Left lung (tissue), 10 donors: ENCODE results near the gene RPL15. TPM values are rescaled to one million over a fixed set of nuclear protein-coding genes. Genes with fewer than 3 reads are reported as not detected.
"Not testable (repeated sequence)": the region's sequence is repeated elsewhere in the genome, so short reads cannot be mapped to it uniquely, and the experiment has no call there.

Experiments
- ATAC-seq: fragments of 200-7000 bp; cut with Tn5 transposase; one replicate; pipeline ENCODE4 v1.9.1; 2020; ENCODE audit warnings: moderate library complexity
- DNase-seq, 4 donors: peaks; one replicate each; pipeline ENCODE4 v3.0.0-alpha.2; 2013 to 2020
- H3K27ac ChIP-seq, 2 donors: fragments of 200-600 bp; sonication (generic) in 1 of 2; one replicate each; pipeline versions ENCODE4 v1.5.0 to v1.8.0; 2020 to 2021
- H3K27me3 ChIP-seq, 2 donors: fragments of 200-600 bp; sonication (generic) in 1 of 2; one replicate each; pipeline versions ENCODE4 v1.5.0 to v1.8.0; 2020 to 2021
- H3K36me3 ChIP-seq, 2 donors: fragments of 200-600 bp; sonication (generic) in 1 of 2; one replicate each; pipeline versions ENCODE4 v1.5.0 to v1.8.0; 2020 to 2021
- H3K4me1 ChIP-seq, 2 donors: fragments of 200-600 bp; one replicate each; pipeline ENCODE4 v1.8.0; 2021
- H3K4me3 ChIP-seq, 2 donors: fragments of 200-600 bp; sonication (generic) in 1 of 2; one replicate each; pipeline versions ENCODE4 v1.5.0 to v1.8.0; 2020 to 2021; ENCODE audit warnings: mild to moderate bottlenecking in 1 of 2
- H3K9me3 ChIP-seq, 2 donors: fragments of 200-600 bp; sonication (generic) in 1 of 2; one replicate each; pipeline versions ENCODE4 v1.5.0 to v1.8.0; 2020 to 2021
- CTCF ChIP-seq, 2 donors: fragments of 200-600 bp; sonication (generic) in 1 of 2; IDR thresholded peaks; one replicate each; pipeline versions ENCODE4 v1.5.0 to v1.8.0; 2021; ENCODE audit warnings: antibody characterized with exemption in 2 of 2
- intact Hi-C, 2 donors: fragments of 100-400 bp; cut with DNase I; formaldehyde crosslinking; loops; one replicate each; pipeline versions ENCODE4 v1.11.2 to v1.14.2; 2022
- polyA plus RNA-seq, 6 donors: library from polyadenylated mRNA; unstranded; fragments of 120-200 nt; gene quantifications; one replicate each; pipeline ENCODE4 v1.2.1, GENCODE V29; 2013; ENCODE audit not compliant: insufficient read length in 6 of 6
- total RNA-seq, 2 donors: library from RNA; stranded (reverse); fragmentation: NEBNext Ultra II Directional; extraction: Animal tissue kit (Norgen Biotek cat#: 25700); gene quantifications; one replicate each; pipeline ENCODE4 v1.2.1, GENCODE V29; 2021
- donor health status: DM: no; HTN: yes; CAD: no.
- donor health status: DM: no; HTN: no; CAD: no.

RPL15 gene
- total and polyA plus RNA-seq, 8 donors: 1,425 to 3,061 (median 2,779) TPM

GRCh38 chr3:23880703-23881339, 36.1 kb upstream of the RPL15 start:
- TF ChIP-seq CTCF (IDR thresholded peaks at IDR 0.05): no peak
- no peak for ATAC-seq
- Histone ChIP-seq H3K9me3 (no peaks in the 10 kb centered on the region), H3K4me3 (no peak overlapping the region), H3K27me3 (no peaks in the 10 kb centered on the region), H3K36me3 (peaks cover 0 to 16% of the 10 kb centered on the region in 2 donors), H3K4me1 (peaks cover 6 to 53% of the 10 kb centered on the region in 2 donors), H3K27ac (no peak overlapping the region)
- intact Hi-C loops: no loop called here
- no peak for DNase-seq

- intact Hi-C loops, H3K4me3 ChIP-seq, H3K27me3 ChIP-seq, DNase-seq, ATAC-seq, H3K27ac ChIP-seq, H3K9me3 ChIP-seq: not testable (repeated sequence)
- peaks cover 0 to 16% of the 10 kb centered on the region in 2 donors for H3K36me3 ChIP-seq
- H3K4me1 ChIP-seq: peaks cover 3 to 42% of the 10 kb centered on the region in 2 donors
These were observed 34.9 kb upstream of the RPL15 start for GRCh38 chr3:23881993-23882392.

GRCh38 chr3:23882487-23882918, 34.4 kb upstream of the RPL15 start:
- intact Hi-C loops: no loop called here
- H3K9me3 ChIP-seq: no peaks in the 10 kb centered on the region
- H3K36me3 ChIP-seq: peaks cover 0 to 16% of the 10 kb centered on the region in 2 donors
- ATAC-seq (no peak), DNase-seq (peak in 1 of 4 donors; percentile 74)
- H3K27ac ChIP-seq: no peak overlapping the region
- no peak for TF ChIP-seq CTCF (IDR thresholded peaks at IDR 0.05)
- H3K4me3 ChIP-seq: no peak overlapping the region
- H3K4me1 ChIP-seq: peaks cover 0 to 37% of the 10 kb centered on the region in 2 donors
- no peaks in the 10 kb centered on the region for H3K27me3 ChIP-seq

GRCh38 chr3:23884481-23884880, 32.5 kb upstream of the RPL15 start:
- ATAC-seq: peak; percentile 37
- intact Hi-C loops: no loop called here
- no peak for TF ChIP-seq CTCF (IDR thresholded peaks at IDR 0.05)

GRCh38 chr3:23885210-23885609, 31.7 kb upstream of the RPL15 start:
- ATAC-seq (peak; percentile 19), DNase-seq (no peak)
- H3K27ac ChIP-seq: peak overlapping the region in 1 of 2 donors; percentile 45
- no peaks in the 10 kb centered on the region for H3K9me3 ChIP-seq
- H3K27me3 ChIP-seq: no peaks in the 10 kb centered on the region
- no peak for TF ChIP-seq CTCF (IDR thresholded peaks at IDR 0.05)
- peaks cover 0 to 35% of the 10 kb centered on the region in 2 donors for H3K4me1 ChIP-seq
- peaks cover 0 to 20% of the 10 kb centered on the region in 2 donors for H3K36me3 ChIP-seq
- intact Hi-C loops: no loop called here
- H3K4me3 ChIP-seq: no peak overlapping the region

More at GRCh38 chr3:23884481-23884880, 32.5 kb upstream of the RPL15 start:
- no peaks in the 10 kb centered on the region for H3K27me3 ChIP-seq
- peak overlapping the region in 1 of 2 donors; percentile 45 for H3K27ac ChIP-seq
- H3K4me3 ChIP-seq: no peak overlapping the region
- DNase-seq: no peak
- peaks cover 0 to 35% of the 10 kb centered on the region in 2 donors for H3K4me1 ChIP-seq
- H3K36me3 ChIP-seq: peaks cover 0 to 16% of the 10 kb centered on the region in 2 donors
- no peaks in the 10 kb centered on the region for H3K9me3 ChIP-seq
